ENCODE data around the gene ETV3L. TPM values are rescaled to one million over a fixed set of nuclear protein-coding genes. Genes with fewer than 3 reads are reported as not detected.

ETV3L gene
- total RNA-seq: not detected in 2 replicates

GRCh38 chr1:157099633-157100009 lies at the start of gene ETV3L:
TSS of gene ETV3L (minus strand) at chr1:157099808. CDS start at chr1:157099523, 285 bp downstream.

GRCh38 chr1:157138220-157139051 lies 38.8 kb upstream of the ETV3L start, which contains the start of gene ETV3:
TSS of gene ETV3 (minus strand) at chr1:157138395. CDS start at chr1:157136352, 2,043 bp downstream.

GRCh38 chr1:157045250-157046218 lies 54.1 kb downstream of the ETV3L start, which contains the start of gene ARHGEF11:
TSS of gene ARHGEF11 (minus strand) at chr1:157045742. CDS start at chr1:157044330, 1,412 bp downstream.

Other genes starting within 250 kb of the ETV3L start
- gene INSRR, start 240.7 kb downstream of the ETV3L start, total RNA-seq: under 0.01 TPM in 1 of 2 replicates, not detected in the other
- gene NTRK1, start 238.9 kb downstream of the ETV3L start, total RNA-seq: not detected in 2 replicates
- gene PEAR1, start 206.1 kb downstream of the ETV3L start, total RNA-seq: 1.3 and 1.6 TPM in 2 replicates
- gene LRRC71, start 179.2 kb downstream of the ETV3L start, total RNA-seq: not detected in 2 replicates
- gene ARHGEF11, start 54.1 kb downstream of the ETV3L start, total RNA-seq: 31.0 and 34.0 TPM in 2 replicates
- 14.7 and 15.5 TPM in 2 replicates for gene ETV3, start 38.6 kb upstream of the ETV3L start, total RNA-seq